DMS153 (cell line): ENCODE results near the gene FBN3.
"Not testable (repeated sequence)": the region's sequence is repeated elsewhere in the genome, so short reads cannot be mapped to it uniquely, and the experiment has no call there.

ENCODE experiments used
- DNase-seq: peaks from one replicate; lab custom pipeline; 2025; lab: John Stamatoyannopoulos, UW

Gene FBN3

DNA sequence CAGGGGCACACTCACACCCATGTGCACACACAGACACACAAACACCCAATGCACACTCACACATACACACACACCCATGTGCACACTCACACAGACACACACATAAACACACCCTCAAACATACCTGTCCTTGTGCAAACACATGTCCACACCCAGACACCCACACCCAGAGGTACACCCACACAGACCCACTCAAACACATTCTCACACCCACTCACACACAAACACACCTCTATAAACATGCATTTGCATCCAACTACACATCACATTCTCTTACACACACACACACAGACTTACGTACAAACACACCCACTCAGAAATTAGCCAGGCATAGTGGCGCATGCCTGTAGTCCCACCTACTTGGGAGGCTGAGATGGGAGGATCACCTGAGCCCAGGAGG lies 31.4 kb downstream of the FBN3 start:
- DNase-seq, result no peak

DNA sequence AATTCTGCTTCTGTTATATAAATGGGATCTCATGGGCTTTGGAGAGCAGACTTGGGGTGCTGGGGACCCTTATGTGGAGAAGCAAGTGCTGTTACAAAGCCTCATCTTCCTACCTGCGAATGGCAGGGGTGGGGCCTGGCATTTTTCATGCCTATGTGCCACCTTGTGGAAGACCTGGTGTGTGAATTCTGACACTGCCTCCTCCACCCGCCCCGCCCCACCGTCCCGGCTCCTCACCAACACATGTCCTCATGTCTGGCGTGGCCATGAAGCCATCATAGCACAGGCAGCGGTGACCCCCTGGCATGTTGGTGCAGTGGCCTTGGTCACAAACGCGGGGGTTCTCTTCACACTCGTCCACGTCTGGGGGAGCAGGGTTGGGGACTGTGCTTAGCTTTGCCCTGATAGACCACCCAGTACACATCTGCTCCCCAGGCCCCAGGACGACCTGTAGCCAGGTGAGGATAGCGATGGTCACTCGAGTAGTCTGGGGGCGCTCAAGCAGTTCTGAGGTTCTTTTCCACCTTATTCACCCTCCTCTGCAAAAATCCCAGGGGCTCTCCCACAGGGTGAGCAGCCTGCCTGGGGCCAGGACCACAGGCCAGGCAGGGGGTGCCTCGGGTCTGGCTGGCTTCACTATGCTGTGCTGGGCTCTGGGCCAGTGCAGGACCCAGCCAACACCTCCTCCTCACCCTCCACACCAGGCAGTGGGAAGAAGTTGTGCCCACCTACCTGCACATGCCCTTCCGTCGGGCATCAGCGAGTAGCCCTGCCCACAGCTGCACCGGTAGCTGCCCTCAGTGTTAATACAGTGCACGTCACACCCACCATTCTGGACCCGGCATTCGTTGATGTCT lies 32.7 kb downstream of the FBN3 start:
- no peak for DNase-seq

DNA sequence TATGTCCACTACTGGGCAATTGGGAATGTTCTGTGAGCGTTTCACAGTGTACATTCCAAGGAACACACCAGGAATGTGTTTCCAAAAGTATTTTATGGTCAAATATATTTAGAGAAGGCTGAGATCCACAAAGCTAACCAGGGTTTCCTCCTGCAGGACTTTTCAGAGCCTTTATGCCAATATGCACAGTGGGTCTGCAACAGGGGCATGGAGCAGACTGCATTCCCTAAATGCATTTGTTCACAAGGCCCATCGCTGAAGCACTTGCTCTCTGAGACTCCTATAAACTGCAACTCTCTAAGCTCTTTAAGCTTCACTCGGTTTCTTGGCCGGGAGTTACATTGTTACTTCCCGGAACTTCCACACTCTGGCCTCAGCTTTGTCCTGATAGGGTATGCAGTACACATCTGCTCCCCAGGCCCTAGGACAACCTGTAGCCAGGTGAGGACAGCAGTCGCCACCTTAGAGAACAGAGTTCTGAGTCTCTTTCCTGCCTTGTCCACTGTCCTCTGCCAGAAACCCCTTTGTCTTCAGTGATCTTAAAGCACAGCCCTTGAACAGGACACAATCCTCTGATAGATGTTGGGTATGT lies 33.5 kb downstream of the FBN3 start:
- DNase-seq, result no peak

DNA sequence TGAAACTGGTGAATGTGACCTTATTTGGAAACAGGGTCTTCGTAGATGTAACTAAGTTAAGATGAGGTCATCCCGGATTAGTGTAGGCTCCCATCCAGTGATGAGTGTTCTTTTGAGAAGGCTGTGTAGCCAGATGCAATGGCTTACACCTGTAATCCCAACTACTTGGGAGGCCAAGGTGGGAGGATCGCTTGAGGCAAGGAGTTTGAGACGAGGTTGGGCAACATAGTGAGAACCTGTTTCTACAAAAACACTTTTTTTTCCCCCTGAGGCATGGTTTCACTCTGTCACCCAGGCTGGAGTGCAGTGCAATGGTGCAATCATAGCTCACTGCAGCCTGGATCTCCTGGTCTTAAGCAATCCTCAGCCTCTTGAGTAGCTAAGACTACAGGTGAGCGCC lies 36.4 kb downstream of the FBN3 start:
- DNase-seq, result no peak

DNA sequence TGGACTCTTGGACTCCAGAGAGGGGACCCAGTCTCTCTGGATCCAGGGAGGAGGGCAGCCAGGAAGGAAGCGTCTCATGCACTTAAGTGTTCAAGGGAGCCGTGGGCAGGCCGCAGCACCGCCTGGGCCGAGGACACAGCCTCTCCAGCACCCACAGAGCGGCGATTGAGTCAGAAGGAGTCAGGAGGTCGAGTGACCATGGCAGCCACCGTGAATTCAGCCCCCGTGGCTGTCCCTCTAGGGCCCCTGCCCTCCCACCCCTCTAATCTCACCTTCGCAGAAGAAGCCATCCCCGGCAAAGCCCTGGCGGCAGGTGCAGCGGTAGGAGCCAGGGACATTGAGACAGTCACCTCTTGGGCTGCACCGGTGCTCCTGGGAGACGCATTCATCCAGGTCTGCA lies 38.0 kb downstream of the FBN3 start:
- DNase-seq, result no peak

DNA sequence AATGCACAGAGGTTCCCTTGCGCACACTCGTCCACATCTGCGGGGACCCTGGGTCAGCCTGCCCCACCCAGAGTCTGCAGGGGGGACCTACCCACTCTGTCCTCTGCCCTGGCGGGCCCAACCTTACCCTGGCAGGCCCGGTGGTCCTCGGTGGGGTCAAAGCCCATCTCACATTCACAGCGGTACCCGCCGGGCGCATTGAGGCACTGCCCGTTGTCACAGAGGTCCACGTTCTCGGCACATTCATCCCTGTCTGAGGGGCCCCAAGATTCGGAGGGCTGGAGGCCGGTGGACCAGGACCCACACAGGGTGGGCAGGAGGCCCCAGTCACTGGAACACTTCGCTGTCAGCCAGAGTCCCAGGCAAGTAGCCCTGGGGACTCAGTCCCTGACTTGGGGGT lies 38.5 kb downstream of the FBN3 start:
- DNase-seq, result no peak

DNA sequence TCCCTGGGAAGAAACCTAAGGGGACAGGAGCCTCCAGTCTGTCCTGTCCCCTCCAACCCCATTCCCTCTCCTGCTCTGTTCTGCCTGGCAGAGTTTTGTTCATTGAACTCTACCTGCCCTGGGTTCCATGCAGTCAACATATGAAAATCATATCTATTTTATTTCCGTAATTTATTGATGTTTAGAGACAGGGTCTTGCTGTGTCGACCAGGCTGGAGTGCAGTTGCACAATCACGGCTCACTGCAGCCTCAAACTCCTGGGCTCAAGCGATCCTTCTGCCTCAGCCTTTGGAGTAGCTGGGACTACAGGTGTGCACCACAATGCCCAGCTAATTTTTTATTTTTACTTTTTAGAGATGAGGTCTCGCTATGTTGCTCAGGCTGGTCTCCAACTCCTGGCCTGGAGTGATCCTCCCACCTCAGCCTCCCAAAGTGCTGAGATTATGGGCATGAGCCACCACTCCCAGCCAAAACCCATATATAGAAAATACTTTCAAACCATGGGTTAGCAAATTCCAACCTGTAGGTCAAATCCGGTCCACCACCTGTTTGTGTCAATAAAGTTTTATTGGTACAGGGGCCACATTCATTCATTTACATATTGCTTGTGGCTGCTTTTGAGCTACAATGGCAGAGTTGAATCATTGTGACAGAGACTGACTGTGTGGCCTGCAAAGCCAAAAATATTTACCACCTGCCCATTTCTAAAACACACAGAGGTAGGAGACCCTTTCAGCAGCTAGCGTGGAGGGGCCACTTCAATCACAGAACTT lies 39.3 kb downstream of the FBN3 start:
- no peak for DNase-seq

DNA sequence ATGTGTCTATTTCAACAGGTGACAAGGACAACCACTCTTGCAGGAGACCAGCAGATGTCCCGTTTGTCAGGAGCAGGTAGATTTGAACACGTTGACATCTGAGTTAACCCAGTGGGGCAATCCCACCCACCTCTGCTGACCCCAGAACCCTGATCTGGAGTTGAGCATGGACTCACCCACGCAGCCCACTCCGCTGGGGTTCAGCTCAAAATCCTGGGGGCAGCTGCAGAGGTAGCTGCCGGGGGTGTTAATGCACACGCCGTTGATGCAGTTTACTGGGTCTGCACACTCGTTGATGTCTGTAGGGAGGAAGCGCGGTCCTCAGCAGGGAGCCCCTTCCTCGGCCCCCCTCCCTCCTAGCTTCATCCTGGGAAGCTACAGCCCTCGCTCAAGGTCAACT lies 39.9 kb downstream of the FBN3 start:
- DNase-seq, result no peak

DNA sequence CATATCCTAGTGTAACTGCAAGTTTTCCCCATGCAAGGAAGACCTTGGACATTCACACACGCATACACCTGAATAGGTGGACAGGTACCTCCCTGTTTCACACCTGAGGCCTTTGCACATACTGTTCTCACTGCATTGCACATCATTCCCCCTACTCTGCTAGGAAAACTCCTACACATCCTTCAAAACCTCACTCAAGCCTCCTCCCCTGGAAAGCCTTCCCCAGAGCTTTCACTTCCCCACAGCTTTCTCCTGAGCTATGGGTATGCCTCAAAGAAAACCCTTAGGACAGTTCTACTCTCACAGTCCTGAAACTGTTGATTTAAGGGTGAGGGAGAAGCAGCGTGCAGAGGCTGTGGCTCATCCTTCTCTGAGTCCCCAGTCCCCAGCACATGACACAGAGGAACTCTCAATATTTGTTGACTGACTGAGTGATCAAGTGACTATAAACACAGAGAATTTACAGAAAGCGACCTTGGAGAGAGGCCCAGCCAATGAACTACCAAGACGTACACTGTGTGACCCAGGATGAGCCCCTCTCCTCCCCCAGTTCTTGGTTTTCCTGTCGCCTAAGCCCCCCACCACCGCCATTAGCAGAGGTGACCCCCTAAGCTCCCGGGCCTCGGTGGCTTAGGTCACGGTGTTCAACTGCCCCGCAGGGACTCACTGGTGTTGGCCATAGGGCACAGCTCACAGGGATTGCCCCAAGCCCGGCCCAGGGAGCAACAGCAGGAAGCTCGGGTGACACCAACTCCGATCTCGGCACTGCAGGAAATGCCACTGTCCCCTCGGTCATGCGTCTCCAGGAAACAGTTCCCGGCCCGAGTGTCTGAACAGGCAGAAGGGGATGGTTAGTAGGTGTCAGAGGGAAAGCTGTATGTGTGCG lies 40.6 kb downstream of the FBN3 start:
- no peak for DNase-seq

DNA sequence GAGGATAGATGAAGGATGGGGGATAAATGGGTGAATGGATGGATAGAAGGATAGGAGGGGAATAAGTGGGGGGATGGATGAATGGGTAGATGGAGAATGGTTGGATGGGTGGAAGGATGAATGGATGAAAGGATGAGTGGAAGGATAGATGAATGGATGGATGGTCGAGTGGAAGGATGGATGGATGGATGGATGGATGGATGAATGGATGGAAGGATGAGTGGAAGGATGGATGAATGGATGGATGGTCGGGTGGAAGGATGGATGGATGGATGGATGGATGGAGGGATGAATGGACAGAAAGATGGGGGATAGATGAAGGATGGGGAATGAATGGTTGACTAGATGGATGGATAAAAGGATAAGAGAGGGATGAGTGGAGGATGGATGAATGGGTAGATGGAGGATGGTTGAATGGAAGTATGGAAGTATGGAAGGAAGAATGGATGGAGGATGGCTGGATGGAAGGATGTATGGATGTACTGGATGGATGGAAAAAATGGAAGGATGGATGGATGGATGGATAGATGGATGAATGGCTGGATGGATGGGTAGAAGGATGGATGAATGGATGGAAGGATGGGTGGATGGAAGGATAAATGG lies 42.0 kb downstream of the FBN3 start:
- DNase-seq, result no peak

DNA sequence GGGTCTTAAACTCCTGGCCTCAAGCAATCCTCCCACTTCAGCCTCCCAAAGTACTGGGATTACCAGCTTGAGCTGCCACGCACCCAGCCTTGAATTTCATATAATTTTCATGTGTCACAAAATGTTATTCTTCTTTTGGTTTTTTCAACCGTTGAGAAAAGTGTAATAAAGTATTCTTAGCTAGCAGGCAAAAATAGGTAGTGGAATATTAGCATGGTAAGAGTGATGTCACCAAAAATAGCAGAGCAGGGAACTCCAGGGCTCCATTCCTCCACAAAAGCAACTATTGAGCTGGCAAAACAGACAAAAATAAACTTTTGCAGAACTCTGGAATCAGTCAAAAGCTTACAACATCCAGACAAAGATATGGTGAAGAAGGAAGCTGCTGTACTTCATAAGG lies 43.9 kb downstream of the FBN3 start:
- DNase-seq, result no peak

DNA sequence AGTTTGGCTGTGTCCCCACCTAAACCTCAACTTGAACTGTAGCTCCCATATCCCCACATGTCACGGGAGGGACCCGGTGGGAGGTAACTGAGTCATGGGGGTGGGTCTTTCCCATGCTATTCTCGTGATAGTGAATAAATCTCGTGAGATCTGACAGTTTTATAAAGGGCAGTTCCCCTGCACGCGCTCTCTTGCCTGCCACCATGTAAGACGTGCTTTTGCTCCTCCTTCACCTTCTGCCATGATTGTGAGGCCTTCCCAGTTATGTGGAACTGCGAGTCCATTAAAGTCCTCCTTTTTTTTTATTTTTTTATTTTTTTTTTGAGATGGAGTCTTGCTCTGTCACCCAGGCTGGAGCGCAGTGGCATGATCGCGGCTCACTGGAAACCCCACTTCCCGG lies 47.5 kb downstream of the FBN3 start:
- not testable (repeated sequence) for DNase-seq

DNA sequence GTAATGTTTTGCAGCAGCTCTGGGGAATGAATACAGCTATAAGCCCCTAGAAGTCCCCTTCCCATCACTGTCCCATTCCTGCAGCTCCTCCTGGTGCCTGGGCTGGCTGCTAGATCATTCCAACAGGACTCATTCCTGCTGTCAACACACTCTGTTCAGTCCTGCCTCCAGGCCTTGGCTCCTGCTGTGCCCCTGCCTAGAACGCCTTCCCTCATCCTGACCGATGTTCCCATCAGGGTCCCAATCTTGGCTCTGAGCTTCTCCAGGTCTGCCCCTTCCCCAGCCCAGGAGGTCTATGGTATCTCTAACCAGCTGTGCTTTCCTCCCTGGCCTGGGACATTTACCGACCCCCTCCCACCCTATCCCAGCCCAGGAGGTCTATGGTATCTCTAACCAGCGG lies 48.1 kb downstream of the FBN3 start:
- no peak for DNase-seq

DNA sequence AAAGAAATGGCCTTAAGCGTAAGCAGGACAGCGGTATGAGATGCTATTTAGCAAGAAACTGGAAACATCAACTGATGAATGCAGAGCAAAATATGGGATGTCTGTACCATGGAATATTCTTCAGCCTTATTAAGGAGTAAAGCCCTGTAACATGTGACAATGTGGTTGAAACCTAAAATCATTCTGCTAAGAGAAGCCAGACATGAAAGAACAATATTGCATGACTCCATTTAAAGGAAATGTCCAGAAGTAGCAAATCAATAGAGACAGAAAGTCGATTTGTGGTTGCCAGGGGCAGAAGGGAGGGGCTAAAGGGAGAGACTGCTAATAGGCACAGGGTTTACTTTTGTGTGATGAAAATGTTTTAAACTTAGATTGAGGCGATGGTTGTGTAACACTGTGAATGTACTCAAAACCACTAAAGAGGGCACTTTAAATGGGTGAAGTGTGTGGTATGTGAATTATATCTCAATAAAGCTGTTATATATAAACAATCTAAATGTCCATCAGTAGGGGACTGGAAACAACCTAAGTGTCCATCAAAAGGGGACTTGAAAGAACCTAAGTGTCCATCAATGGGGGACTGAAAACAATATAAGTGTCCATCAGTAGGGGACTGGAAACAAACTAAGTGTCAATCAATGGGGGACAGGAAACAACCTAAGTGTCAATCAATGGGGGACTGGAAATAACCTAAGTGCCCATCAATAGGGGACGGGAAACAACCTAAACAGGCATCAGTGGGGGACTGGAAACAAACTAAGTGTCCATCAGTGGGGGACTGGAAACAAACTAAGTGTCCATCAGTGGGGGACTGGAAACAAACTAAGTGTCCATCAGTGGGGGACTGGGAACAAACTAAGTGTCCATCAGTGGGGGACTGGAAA lies 51.5 kb downstream of the FBN3 start:
- DNase-seq, result no peak

DNA sequence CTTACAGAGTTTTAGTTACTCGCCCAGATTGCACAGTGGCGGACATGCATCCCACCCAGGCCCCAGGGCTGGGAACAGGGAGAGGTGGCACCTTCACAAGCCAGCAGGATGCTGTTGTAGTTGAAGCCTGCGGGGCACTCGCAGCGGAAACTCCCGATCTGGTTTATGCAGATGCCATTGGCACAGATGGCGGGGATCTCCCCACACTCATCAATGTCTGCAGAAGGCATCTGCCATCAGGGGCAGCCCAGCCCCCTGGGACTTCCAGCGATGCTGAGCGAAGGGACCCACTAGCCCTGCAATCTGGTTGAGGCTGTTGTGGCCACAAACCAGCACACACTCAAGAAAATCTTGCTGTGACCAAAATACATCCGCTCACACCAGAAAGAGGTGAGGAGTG lies 52.2 kb downstream of the FBN3 start:
- DNase-seq, result no peak

DNA sequence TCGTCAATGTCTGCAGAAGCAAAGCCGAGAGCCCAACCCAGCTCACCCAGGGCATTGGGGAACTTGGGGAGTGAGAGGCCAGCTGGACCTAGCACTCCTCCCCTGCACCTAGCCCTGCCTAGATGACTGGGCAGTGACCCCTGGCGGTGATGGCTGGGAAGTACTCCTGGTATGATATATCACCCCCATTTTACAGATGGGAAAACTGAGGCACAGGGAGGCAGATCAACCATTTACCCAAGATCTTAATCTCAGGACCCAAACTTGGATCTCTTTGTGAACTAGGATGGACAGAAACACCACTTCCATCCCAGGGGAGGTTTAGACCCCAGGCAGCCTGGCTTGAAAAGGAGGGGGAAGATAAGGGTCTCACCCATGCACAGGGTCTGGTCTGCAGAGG lies 53.3 kb downstream of the FBN3 start:
- no peak for DNase-seq

DNA sequence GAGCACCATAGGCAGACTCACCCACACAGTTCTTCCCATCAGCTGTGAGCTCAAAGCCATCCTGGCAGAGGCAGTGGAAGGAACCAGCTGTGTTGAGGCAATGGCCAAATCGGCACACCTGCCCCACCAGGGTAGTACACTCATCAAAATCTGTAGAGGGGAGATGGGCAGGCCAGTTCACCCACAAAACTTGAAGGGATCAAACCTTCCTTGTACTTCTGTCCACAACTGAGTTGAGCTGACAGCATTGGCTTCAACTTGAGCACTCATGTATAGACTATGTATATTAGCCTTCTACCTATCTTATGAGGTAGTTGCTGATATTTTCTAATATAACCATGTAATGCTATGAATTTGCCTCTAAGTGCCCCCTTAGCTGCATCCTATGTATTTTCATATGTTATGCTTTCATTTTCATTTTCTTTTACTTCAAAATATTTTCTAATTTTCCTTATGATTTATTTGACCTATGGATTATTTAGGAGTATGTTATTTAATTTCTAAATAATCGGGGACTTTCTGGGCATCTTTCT lies 54.0 kb downstream of the FBN3 start:
- DNase-seq, result no peak

DNA sequence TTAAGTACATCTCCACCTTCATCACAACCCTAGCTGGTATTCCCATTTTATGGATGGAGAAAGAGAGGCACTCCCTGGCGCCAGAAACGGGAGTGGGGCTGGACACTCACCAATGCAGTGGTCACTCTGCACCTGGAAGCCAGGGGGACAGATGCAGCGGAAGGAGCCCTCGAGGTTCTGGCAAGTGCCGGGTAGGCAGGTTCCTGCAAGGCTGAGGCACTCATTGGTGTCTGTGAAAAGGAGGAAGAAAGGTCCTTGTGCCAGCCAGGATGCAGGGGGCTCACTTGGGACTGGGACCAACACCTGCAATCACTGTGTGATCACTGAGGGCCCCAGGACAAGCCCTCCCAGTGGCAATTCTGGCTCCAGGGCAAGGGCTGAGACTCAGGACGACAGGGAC lies 55.1 kb downstream of the FBN3 start:
- DNase-seq, result no peak

DNA sequence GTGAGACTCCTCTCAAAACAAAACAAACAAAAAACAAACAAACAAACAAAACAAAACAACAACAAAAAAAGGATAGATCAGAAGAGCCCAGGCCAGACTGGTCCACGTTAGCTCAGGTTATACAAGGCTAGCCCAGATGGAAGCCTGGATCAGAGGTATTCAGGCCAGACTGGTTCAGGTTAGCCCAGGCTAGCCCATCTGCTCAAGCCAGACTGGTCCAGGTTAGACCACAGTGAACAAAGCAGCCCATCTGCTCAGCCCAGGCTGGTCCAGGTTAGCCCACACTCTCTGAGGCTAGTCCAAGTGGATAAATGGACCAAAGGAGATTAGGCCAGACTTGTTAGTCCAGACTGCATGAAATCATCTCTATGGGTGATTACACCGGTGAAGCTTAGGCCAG lies 55.7 kb downstream of the FBN3 start:
- DNase-seq, result no peak

DNA sequence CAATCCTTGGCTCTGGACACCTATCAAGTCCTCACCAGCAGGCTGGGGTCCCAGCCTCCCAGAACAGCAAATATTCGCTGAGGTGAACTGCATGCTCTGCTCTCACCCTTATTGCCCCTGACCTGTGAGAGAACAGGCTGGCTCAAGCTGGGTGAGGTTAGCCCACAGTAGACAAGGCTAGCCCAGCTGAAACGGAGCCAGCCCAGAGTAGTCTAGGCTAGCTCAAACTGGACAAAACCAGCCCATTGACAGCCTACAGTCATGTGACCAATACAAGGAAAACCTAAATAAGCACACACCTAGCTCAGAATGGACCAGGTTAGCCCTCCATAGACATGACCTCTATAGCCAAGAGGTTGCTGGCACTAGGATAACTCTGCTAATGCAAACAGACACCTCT lies 58.4 kb downstream of the FBN3 start:
- no peak for DNase-seq
